Measurements from ENCODE around the gene AKT1.

AKT1 gene

GRCh38 chr14:104738375-104739019 lies 57.1 kb downstream of the AKT1 start:
- no peak overlapping the region for H4K91ac ChIP-seq (ENCODE audit: low read depth, low read length)
- H3K4me3 ChIP-seq (ENCODE audit: low read depth, low read length) = no peak overlapping the region
- no peak overlapping the region for H3K9ac ChIP-seq (ENCODE audit: low read length)
- H2BK5ac ChIP-seq (ENCODE audit: low read depth, low read length, poor library complexity) = no peak overlapping the region
- H3K4me1 ChIP-seq (ENCODE audit: control insufficient read depth in 1 of 2, insufficient read depth in 2 of 2, low read length in 2 of 2) = no peaks in the 10 kb centered on the region
- H2BK12ac ChIP-seq (ENCODE audit: low read length) = no peak overlapping the region
- H3K27ac ChIP-seq (ENCODE audit: low read depth, low read length) = no peak overlapping the region
- DNase-seq = no peak
- no peaks in the 10 kb centered on the region for H3K9me3 ChIP-seq (ENCODE audit: insufficient read depth, low read depth, low read length)
- H2AK5ac ChIP-seq (ENCODE audit: low read length) = no peak overlapping the region
- no peak overlapping the region for H2BK120ac ChIP-seq (ENCODE audit: insufficient read depth, low read length, poor library complexity)
- no peak overlapping the region for H3K14ac ChIP-seq (ENCODE audit: low read length)
- no peak overlapping the region for H3K4me2 ChIP-seq (ENCODE audit: low read length)
- no peak overlapping the region for H3K18ac ChIP-seq (ENCODE audit: low read length)
- WGBS (ENCODE audit: extremely low coverage, insufficient coverage, insufficient read length) = no CpG with 5 or more reads among the region's 18 CpGs
- no peaks in the 10 kb centered on the region for H3K36me3 ChIP-seq (ENCODE audit: control insufficient read depth in 1 of 2, insufficient read depth in 2 of 2, low read length in 2 of 2)
- no peak overlapping the region for H2AFZ ChIP-seq (ENCODE audit: insufficient read depth, low read length, poor library complexity)
- H4K12ac ChIP-seq (ENCODE audit: low read depth, low read length) = no peak overlapping the region
- no peak overlapping the region for H4K8ac ChIP-seq (ENCODE audit: low read depth, low read length)
- no peaks in the 10 kb centered on the region for H3K79me2 ChIP-seq (ENCODE audit: control insufficient read depth, insufficient read depth, low read length, poor library complexity)
- no peak overlapping the region for H3K4ac ChIP-seq (ENCODE audit: low read depth, low read length)
- H3K79me1 ChIP-seq (ENCODE audit: low read length) = no peaks in the 10 kb centered on the region
- no peaks in the 10 kb centered on the region for H3K27me3 ChIP-seq (ENCODE audit: insufficient read depth, low read length)
- H3K23ac ChIP-seq (ENCODE audit: low read length) = no peak overlapping the region

DNA sequence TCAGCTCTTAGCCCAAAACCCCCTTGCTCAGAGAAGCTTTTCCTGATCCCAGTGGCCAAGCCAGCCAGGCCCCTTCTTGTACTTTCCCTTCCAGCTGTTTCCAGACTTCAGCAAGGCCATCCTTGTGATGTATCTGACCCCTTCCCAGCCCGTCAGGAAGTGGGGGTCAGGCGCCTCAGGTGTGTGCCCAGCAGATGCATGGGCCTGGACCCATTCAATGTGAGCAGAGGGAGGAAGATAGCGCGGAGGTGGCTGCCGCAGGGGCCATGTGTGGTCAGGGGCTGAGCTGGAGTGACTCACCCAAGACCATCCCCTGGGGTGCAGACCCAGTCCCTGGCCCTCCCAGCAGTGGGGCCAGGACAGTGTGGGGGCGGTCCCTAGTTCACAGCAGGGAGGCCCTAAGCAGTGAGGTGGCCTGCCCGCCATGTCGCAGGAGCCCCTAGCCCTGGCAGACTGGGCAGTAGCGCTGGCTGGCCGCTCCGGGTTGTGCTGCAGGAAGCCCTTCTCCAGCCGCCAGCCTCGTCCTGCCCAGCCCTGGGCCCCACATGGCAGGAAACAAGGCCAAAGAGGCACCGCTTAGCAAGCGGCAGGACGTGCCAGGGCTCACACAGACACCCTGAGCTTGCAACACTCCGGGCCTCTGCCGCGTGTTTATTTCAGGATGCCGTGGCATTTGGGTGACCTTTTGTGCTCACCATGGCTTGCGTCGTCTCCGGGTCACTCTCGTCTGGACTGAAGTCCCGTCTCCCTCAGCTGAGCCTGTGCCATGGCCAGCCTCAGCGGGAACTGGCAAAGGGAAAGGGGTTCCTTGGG lies 59.5 kb downstream of the AKT1 start:
- no peak overlapping the region for H4K12ac ChIP-seq (ENCODE audit: low read depth, low read length)

DNA sequence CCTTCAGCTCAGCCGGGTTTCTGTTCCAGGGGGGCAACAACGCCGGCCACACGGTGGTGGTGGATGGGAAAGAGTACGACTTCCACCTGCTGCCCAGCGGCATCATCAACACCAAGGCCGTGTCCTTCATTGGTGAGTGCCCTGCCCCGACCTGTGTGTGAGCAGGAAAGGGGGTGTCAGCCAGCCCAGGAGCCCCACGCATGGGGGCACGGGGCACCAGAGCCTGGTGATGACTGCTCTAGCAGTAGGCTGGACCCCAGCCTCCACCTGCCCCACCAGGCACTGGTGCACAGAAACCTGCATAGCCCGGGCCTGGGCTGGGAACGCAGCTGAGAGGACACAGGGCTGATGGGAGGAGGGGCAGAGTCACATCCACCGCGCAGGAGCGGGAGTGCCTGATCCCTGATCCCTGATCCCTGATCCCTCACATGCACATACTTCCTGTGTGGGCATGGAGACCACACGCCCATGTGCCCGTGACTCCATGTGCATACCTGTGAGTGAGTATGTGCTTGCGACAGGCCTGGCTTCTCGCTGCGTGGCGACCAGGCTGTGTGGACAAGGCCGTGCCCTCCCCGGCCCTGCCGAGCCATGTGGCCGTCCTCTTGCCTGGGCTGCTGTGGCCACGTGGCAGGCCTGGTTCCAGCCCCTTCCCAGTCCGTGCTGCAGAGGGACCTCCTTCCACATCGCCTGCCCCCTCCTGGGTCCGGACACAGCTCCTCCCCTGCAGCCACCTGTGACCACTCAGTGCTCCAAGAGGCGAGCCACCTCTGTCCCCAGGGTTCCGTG lies 60.4 kb downstream of the AKT1 start:
- Histone ChIP-seq H3K79me1 (ENCODE audit: low read length) (no peaks in the 10 kb centered on the region), H3K9ac (ENCODE audit: low read length) (no peak overlapping the region), H3K4me3 (ENCODE audit: low read depth, low read length) (no peak overlapping the region), H2BK12ac (ENCODE audit: low read length) (no peak overlapping the region), H3K14ac (ENCODE audit: low read length) (no peak overlapping the region), H3K27ac (ENCODE audit: low read depth, low read length) (no peak overlapping the region), H2AFZ (ENCODE audit: insufficient read depth, low read length, poor library complexity) (no peak overlapping the region), H3K36me3 (ENCODE audit: control insufficient read depth in 1 of 2, insufficient read depth in 2 of 2, low read length in 2 of 2) (no peaks in the 10 kb centered on the region), H3K27me3 (ENCODE audit: insufficient read depth, low read length) (no peaks in the 10 kb centered on the region), H3K23ac (ENCODE audit: low read length) (no peak overlapping the region), H3K18ac (ENCODE audit: low read length) (no peak overlapping the region), H4K8ac (ENCODE audit: low read depth, low read length) (no peak overlapping the region), H3K79me2 (ENCODE audit: control insufficient read depth, insufficient read depth, low read length, poor library complexity) (no peaks in the 10 kb centered on the region), H3K4ac (ENCODE audit: low read depth, low read length) (no peak overlapping the region), H3K9me3 (ENCODE audit: insufficient read depth, low read depth, low read length) (no peaks in the 10 kb centered on the region), H4K91ac (ENCODE audit: low read depth, low read length) (no peak overlapping the region), H2AK5ac (ENCODE audit: low read length) (no peak overlapping the region), H2BK120ac (ENCODE audit: insufficient read depth, low read length, poor library complexity) (no peak overlapping the region), H3K4me1 (ENCODE audit: control insufficient read depth in 1 of 2, insufficient read depth in 2 of 2, low read length in 2 of 2) (no peaks in the 10 kb centered on the region), H3K4me2 (ENCODE audit: low read length) (no peak overlapping the region), H4K12ac (ENCODE audit: low read depth, low read length) (no peak overlapping the region), H2BK5ac (ENCODE audit: low read depth, low read length, poor library complexity) (no peak overlapping the region)
- DNase-seq = peak in 1 of 2 donors; percentile 44
- WGBS (ENCODE audit: extremely low coverage, insufficient coverage, insufficient read length) = no CpG with 5 or more reads among the region's 31 CpGs

More for the DNA sequence above, 59.5 kb downstream of the AKT1 start:
- Histone ChIP-seq H3K9me3 (ENCODE audit: insufficient read depth, low read depth, low read length) (no peaks in the 10 kb centered on the region), H3K79me1 (ENCODE audit: low read length) (no peaks in the 10 kb centered on the region), H3K36me3 (ENCODE audit: control insufficient read depth in 1 of 2, insufficient read depth in 2 of 2, low read length in 2 of 2) (no peaks in the 10 kb centered on the region), H3K4me3 (ENCODE audit: low read depth, low read length) (no peak overlapping the region), H3K23ac (ENCODE audit: low read length) (no peak overlapping the region), H3K18ac (ENCODE audit: low read length) (no peak overlapping the region), H2BK5ac (ENCODE audit: low read depth, low read length, poor library complexity) (no peak overlapping the region), H4K91ac (ENCODE audit: low read depth, low read length) (no peak overlapping the region), H3K27me3 (ENCODE audit: insufficient read depth, low read length) (no peaks in the 10 kb centered on the region), H4K8ac (ENCODE audit: low read depth, low read length) (no peak overlapping the region), H3K4me2 (ENCODE audit: low read length) (no peak overlapping the region), H3K4me1 (ENCODE audit: control insufficient read depth in 1 of 2, insufficient read depth in 2 of 2, low read length in 2 of 2) (no peaks in the 10 kb centered on the region), H2AFZ (ENCODE audit: insufficient read depth, low read length, poor library complexity) (no peak overlapping the region), H3K14ac (ENCODE audit: low read length) (no peak overlapping the region), H3K9ac (ENCODE audit: low read length) (no peak overlapping the region), H3K27ac (ENCODE audit: low read depth, low read length) (no peak overlapping the region), H2BK120ac (ENCODE audit: insufficient read depth, low read length, poor library complexity) (no peak overlapping the region), H2BK12ac (ENCODE audit: low read length) (no peak overlapping the region), H2AK5ac (ENCODE audit: low read length) (no peak overlapping the region), H3K79me2 (ENCODE audit: control insufficient read depth, insufficient read depth, low read length, poor library complexity) (no peaks in the 10 kb centered on the region), H3K4ac (ENCODE audit: low read depth, low read length) (no peak overlapping the region)
- no CpG with 5 or more reads among the region's 26 CpGs for WGBS (ENCODE audit: extremely low coverage, insufficient coverage, insufficient read length)
- peak in 1 of 2 donors; percentile 38 for DNase-seq

DNA sequence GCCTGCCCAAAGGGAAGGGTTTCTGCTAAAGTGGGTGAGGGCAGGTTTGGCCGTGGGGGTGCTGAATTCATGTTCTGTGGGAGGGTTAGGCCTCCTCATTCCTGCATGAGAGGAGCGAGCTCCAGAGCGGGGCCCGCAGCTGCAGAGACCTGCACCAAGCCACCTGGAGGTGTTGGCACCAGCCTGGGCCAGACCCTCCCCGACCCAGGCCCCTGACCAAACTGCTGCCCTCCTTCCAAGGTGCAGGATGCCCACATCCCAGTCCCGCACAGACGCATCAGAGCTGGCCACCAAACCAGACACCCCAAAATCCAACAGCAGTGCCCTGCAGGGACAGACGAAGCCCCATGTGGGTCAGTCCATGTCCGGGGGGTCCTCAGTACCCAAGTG lies 61.0 kb downstream of the AKT1 start:
- no peaks in the 10 kb centered on the region for H3K79me2 ChIP-seq (ENCODE audit: control insufficient read depth, insufficient read depth, low read length, poor library complexity)
- H2BK5ac ChIP-seq (ENCODE audit: low read depth, low read length, poor library complexity) = no peak overlapping the region
- no peaks in the 10 kb centered on the region for H3K36me3 ChIP-seq (ENCODE audit: control insufficient read depth in 1 of 2, insufficient read depth in 2 of 2, low read length in 2 of 2)
- DNase-seq = no peak
- H3K27me3 ChIP-seq (ENCODE audit: insufficient read depth, low read length) = no peaks in the 10 kb centered on the region
- no peak overlapping the region for H4K91ac ChIP-seq (ENCODE audit: low read depth, low read length)
- no peak overlapping the region for H3K27ac ChIP-seq (ENCODE audit: low read depth, low read length)
- no peak overlapping the region for H3K14ac ChIP-seq (ENCODE audit: low read length)
- no peak overlapping the region for H3K4me2 ChIP-seq (ENCODE audit: low read length)
- no peak overlapping the region for H3K9ac ChIP-seq (ENCODE audit: low read length)
- H2AK5ac ChIP-seq (ENCODE audit: low read length) = no peak overlapping the region
- no peak overlapping the region for H2BK12ac ChIP-seq (ENCODE audit: low read length)
- no peak overlapping the region for H2BK120ac ChIP-seq (ENCODE audit: insufficient read depth, low read length, poor library complexity)
- no peaks in the 10 kb centered on the region for H3K4me1 ChIP-seq (ENCODE audit: control insufficient read depth in 1 of 2, insufficient read depth in 2 of 2, low read length in 2 of 2)
- H3K18ac ChIP-seq (ENCODE audit: low read length) = no peak overlapping the region
- no CpG with 5 or more reads among the region's 9 CpGs for WGBS (ENCODE audit: extremely low coverage, insufficient coverage, insufficient read length)
- no peak overlapping the region for H3K4ac ChIP-seq (ENCODE audit: low read depth, low read length)
- H3K9me3 ChIP-seq (ENCODE audit: insufficient read depth, low read depth, low read length) = no peaks in the 10 kb centered on the region
- no peak overlapping the region for H4K8ac ChIP-seq (ENCODE audit: low read depth, low read length)
- H2AFZ ChIP-seq (ENCODE audit: insufficient read depth, low read length, poor library complexity) = no peak overlapping the region
- H4K12ac ChIP-seq (ENCODE audit: low read depth, low read length) = no peak overlapping the region
- H3K79me1 ChIP-seq (ENCODE audit: low read length) = no peaks in the 10 kb centered on the region
- no peak overlapping the region for H3K23ac ChIP-seq (ENCODE audit: low read length)
- H3K4me3 ChIP-seq (ENCODE audit: low read depth, low read length) = no peak overlapping the region

Data from trophoblast cell (in vitro differentiated cells and primary cell).